Activated naive CD8-positive, alpha-beta T cell (primary cell): ENCODE measurements around the gene JAKMIP2.
"Not testable (repeated sequence)": the region's sequence is repeated elsewhere in the genome, so short reads cannot be mapped to it uniquely, and the experiment has no call there.

Experiments
- H3K27ac Mint-ChIP-seq: one replicate; pipeline ENCODE4 v1.8.0; 2021; ENCODE audit warnings: mixed read lengths
- H3K27me3 Mint-ChIP-seq: one replicate; pipeline ENCODE4 v1.8.0; 2021; ENCODE audit warnings: mixed read lengths
- H3K36me3 Mint-ChIP-seq: one replicate; pipeline ENCODE4 v1.8.0; 2021; ENCODE audit warnings: mixed read lengths
- H3K4me1 Mint-ChIP-seq: one replicate; pipeline ENCODE4 v1.8.0; 2021; ENCODE audit warnings: low read depth, mixed read lengths
- H3K4me3 Mint-ChIP-seq: one replicate; pipeline ENCODE4 v1.8.0; 2021; ENCODE audit warnings: mild to moderate bottlenecking, mixed read lengths
- H3K9me3 Mint-ChIP-seq: one replicate; pipeline ENCODE4 v1.8.0; 2021; ENCODE audit warnings: low read depth, mixed read lengths

Gene JAKMIP2

GRCh38 chr5:147568710-147569406, 213.7 kb downstream of the JAKMIP2 start:
- H3K27me3 Mint-ChIP-seq, result no peaks in the 10 kb centered on the region
- H3K9me3 Mint-ChIP-seq, result no peaks in the 10 kb centered on the region

GRCh38 chr5:147567917-147568598, 214.5 kb downstream of the JAKMIP2 start:
- Mint-ChIP-seq H3K27me3 (no peaks in the 10 kb centered on the region), H3K4me1 (no peaks in the 10 kb centered on the region), H3K27ac (no peak overlapping the region), H3K9me3 (no peaks in the 10 kb centered on the region), H3K36me3 (no peaks in the 10 kb centered on the region), H3K4me3 (no peak overlapping the region)

More at GRCh38 chr5:147568710-147569406, 213.7 kb downstream of the JAKMIP2 start:
- no peak overlapping the region for H3K4me3 Mint-ChIP-seq
- H3K27ac Mint-ChIP-seq, result no peak overlapping the region
- no peaks in the 10 kb centered on the region for H3K4me1 Mint-ChIP-seq
- H3K36me3 Mint-ChIP-seq, result no peaks in the 10 kb centered on the region

GRCh38 chr5:147565524-147565923, 217.0 kb downstream of the JAKMIP2 start:
- H3K9me3 Mint-ChIP-seq, result no peaks in the 10 kb centered on the region
- no peaks in the 10 kb centered on the region for H3K4me1 Mint-ChIP-seq
- peaks cover under 1% of the 10 kb centered on the region for H3K27me3 Mint-ChIP-seq
- H3K4me3 Mint-ChIP-seq, result no peak overlapping the region
- H3K27ac Mint-ChIP-seq, result no peak overlapping the region
- H3K36me3 Mint-ChIP-seq, result no peaks in the 10 kb centered on the region

- Mint-ChIP-seq H3K4me1 (no peaks in the 10 kb centered on the region), H3K27me3 (peaks cover 1% of the 10 kb centered on the region), H3K27ac (no peak overlapping the region), H3K36me3 (no peaks in the 10 kb centered on the region), H3K4me3 (no peak overlapping the region), H3K9me3 (no peaks in the 10 kb centered on the region)
These were observed 218.4 kb downstream of the JAKMIP2 start for GRCh38 chr5:147564124-147564486.

- no peaks in the 10 kb centered on the region for H3K36me3 Mint-ChIP-seq
- H3K27ac Mint-ChIP-seq, result no peak overlapping the region
- H3K4me1 Mint-ChIP-seq, result no peaks in the 10 kb centered on the region
- H3K9me3 Mint-ChIP-seq, result no peaks in the 10 kb centered on the region
- peaks cover 1% of the 10 kb centered on the region for H3K27me3 Mint-ChIP-seq
- no peak overlapping the region for H3K4me3 Mint-ChIP-seq
These were observed 218.9 kb downstream of the JAKMIP2 start for GRCh38 chr5:147563466-147564123.

GRCh38 chr5:147561435-147561834, 221.1 kb downstream of the JAKMIP2 start:
- Mint-ChIP-seq H3K27me3 (peaks cover 1% of the 10 kb centered on the region), H3K36me3 (no peaks in the 10 kb centered on the region), H3K9me3 (no peaks in the 10 kb centered on the region), H3K4me3 (no peak overlapping the region), H3K27ac (no peak overlapping the region), H3K4me1 (no peaks in the 10 kb centered on the region)

- Mint-ChIP-seq H3K36me3 (no peaks in the 10 kb centered on the region), H3K4me3 (no peak overlapping the region), H3K27ac (no peak overlapping the region), H3K9me3 (no peaks in the 10 kb centered on the region), H3K4me1 (no peaks in the 10 kb centered on the region), H3K27me3 (peaks cover 1% of the 10 kb centered on the region)
These were observed 221.7 kb downstream of the JAKMIP2 start for GRCh38 chr5:147560718-147561331.

- Mint-ChIP-seq H3K9me3 (no peaks in the 10 kb centered on the region), H3K27ac (no peak overlapping the region), H3K4me1 (no peaks in the 10 kb centered on the region), H3K4me3 (no peak overlapping the region), H3K27me3 (peaks cover 1% of the 10 kb centered on the region), H3K36me3 (no peaks in the 10 kb centered on the region)
These were observed 222.8 kb downstream of the JAKMIP2 start for GRCh38 chr5:147559749-147560148.

- Mint-ChIP-seq H3K36me3 (no peaks in the 10 kb centered on the region), H3K9me3 (no peaks in the 10 kb centered on the region), H3K4me1 (no peaks in the 10 kb centered on the region), H3K27me3 (peaks cover 1% of the 10 kb centered on the region), H3K27ac (no peak overlapping the region), H3K4me3 (no peak overlapping the region)
These were observed 223.7 kb downstream of the JAKMIP2 start for GRCh38 chr5:147558826-147559225.

GRCh38 chr5:147557876-147558745, 224.4 kb downstream of the JAKMIP2 start:
- Mint-ChIP-seq H3K27ac (no peak overlapping the region), H3K4me3 (no peak overlapping the region), H3K36me3 (no peaks in the 10 kb centered on the region), H3K4me1 (no peaks in the 10 kb centered on the region), H3K9me3 (no peaks in the 10 kb centered on the region), H3K27me3 (peaks cover 1% of the 10 kb centered on the region)

- Mint-ChIP-seq H3K27ac (no peak overlapping the region), H3K4me1 (no peaks in the 10 kb centered on the region), H3K36me3 (no peaks in the 10 kb centered on the region), H3K27me3 (no peaks in the 10 kb centered on the region), H3K9me3 (no peaks in the 10 kb centered on the region), H3K4me3 (no peak overlapping the region)
These were observed 227.4 kb downstream of the JAKMIP2 start for GRCh38 chr5:147555176-147555575.

- no peak overlapping the region for H3K27ac Mint-ChIP-seq
- H3K27me3 Mint-ChIP-seq, result peaks cover 1% of the 10 kb centered on the region
- H3K9me3 Mint-ChIP-seq, result no peaks in the 10 kb centered on the region
- H3K36me3 Mint-ChIP-seq, result no peaks in the 10 kb centered on the region
- no peaks in the 10 kb centered on the region for H3K4me1 Mint-ChIP-seq
- H3K4me3 Mint-ChIP-seq, result no peak overlapping the region
These were observed 228.2 kb downstream of the JAKMIP2 start for GRCh38 chr5:147554261-147554817.

- not testable (repeated sequence) for H3K27me3 Mint-ChIP-seq, H3K4me3 Mint-ChIP-seq, H3K4me1 Mint-ChIP-seq, H3K36me3 Mint-ChIP-seq, H3K9me3 Mint-ChIP-seq, H3K27ac Mint-ChIP-seq
These were observed 228.7 kb downstream of the JAKMIP2 start for GRCh38 chr5:147553817-147554216.

GRCh38 chr5:147552897-147553296, 229.6 kb downstream of the JAKMIP2 start:
- H3K4me3 Mint-ChIP-seq, result no peak overlapping the region
- no peaks in the 10 kb centered on the region for H3K9me3 Mint-ChIP-seq
- H3K27ac Mint-ChIP-seq, result no peak overlapping the region
- peaks cover 3% of the 10 kb centered on the region for H3K27me3 Mint-ChIP-seq
- H3K36me3 Mint-ChIP-seq, result no peaks in the 10 kb centered on the region
- no peaks in the 10 kb centered on the region for H3K4me1 Mint-ChIP-seq
